ENCODE results near the gene MEF2B. TPM values are rescaled to one million over a fixed set of nuclear protein-coding genes. Genes with fewer than 3 reads are reported as not detected.
"Not testable (repeated sequence)": the region's sequence is repeated elsewhere in the genome, so short reads cannot be mapped to it uniquely, and the experiment has no call there.

MEF2B gene
- total RNA-seq, 1 donor = 0.10 TPM

- no peaks in the 10 kb centered on the region for H3K9me3 ChIP-seq (ENCODE audit: low read depth, low read length)
- peaks cover 6% of the 10 kb centered on the region for H3K4me1 ChIP-seq (ENCODE audit: insufficient read depth, low read length)
- no peak overlapping the region for H3K4me3 ChIP-seq (ENCODE audit: low read length)
- H3K27me3 ChIP-seq (ENCODE audit: insufficient read depth, low read length) = no peaks in the 10 kb centered on the region
Observed at GRCh38 chr19:19107654-19108053, 62.4 kb downstream of the MEF2B start.

- not testable (repeated sequence) for H3K27me3 ChIP-seq (ENCODE audit: insufficient read depth, low read length); H3K4me1 ChIP-seq (ENCODE audit: insufficient read depth, low read length); H3K4me3 ChIP-seq (ENCODE audit: low read length); H3K9me3 ChIP-seq (ENCODE audit: low read depth, low read length)
Observed at GRCh38 chr19:19106938-19107337, 63.1 kb downstream of the MEF2B start.

GRCh38 chr19:19106056-19106551 lies 64.0 kb downstream of the MEF2B start:
- H3K4me1 ChIP-seq (ENCODE audit: insufficient read depth, low read length) = peaks cover 6% of the 10 kb centered on the region
- no peaks in the 10 kb centered on the region for H3K27me3 ChIP-seq (ENCODE audit: insufficient read depth, low read length)
- no peak overlapping the region for H3K4me3 ChIP-seq (ENCODE audit: low read length)
- no peaks in the 10 kb centered on the region for H3K9me3 ChIP-seq (ENCODE audit: low read depth, low read length)

DNA sequence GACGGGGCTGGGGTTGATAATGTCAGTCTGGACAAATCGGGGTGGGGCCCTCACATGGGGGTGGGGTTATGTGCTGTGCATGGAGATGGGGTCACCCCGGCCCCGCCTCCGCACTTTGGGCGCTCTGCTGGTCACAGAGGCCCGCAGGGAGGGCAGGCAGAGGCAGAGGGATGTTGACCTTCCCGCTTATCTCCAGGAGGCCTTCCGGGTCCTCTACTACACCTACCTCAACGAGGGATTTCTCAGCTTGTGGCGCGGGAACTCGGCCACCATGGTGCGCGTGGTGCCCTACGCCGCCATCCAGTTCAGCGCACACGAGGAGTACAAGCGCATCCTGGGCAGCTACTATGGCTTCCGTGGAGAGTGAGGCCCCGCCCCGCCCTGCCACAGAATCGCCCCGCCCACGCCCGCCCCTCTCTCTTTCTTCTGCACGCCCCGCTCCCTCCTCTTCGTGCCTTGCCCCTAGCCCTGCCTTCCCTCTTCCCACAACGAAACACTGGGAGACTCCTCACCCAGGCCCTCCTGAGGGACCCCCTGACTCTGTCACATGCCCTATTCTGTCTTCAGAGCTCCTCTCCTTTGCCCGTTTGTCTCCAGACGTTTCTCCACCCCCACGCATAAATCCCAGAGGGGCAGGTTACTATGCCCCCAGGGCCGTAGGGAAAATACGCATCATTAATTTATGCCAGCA lies 64.6 kb downstream of the MEF2B start:
- peaks cover 4% of the 10 kb centered on the region for H3K4me1 ChIP-seq (ENCODE audit: insufficient read depth, low read length)
- no peaks in the 10 kb centered on the region for H3K9me3 ChIP-seq (ENCODE audit: low read depth, low read length)
- no peaks in the 10 kb centered on the region for H3K27me3 ChIP-seq (ENCODE audit: insufficient read depth, low read length)
- H3K4me3 ChIP-seq (ENCODE audit: low read length) = no peak overlapping the region

GRCh38 chr19:19103167-19103566 lies 66.9 kb downstream of the MEF2B start:
- Histone ChIP-seq H3K27me3 (ENCODE audit: insufficient read depth, low read length) (no peaks in the 10 kb centered on the region), H3K4me3 (ENCODE audit: low read length) (no peak overlapping the region), H3K4me1 (ENCODE audit: insufficient read depth, low read length) (no peaks in the 10 kb centered on the region), H3K9me3 (ENCODE audit: low read depth, low read length) (no peaks in the 10 kb centered on the region)

GRCh38 chr19:19102566-19102965 lies 67.5 kb downstream of the MEF2B start:
- H3K27me3 ChIP-seq (ENCODE audit: insufficient read depth, low read length); H3K9me3 ChIP-seq (ENCODE audit: low read depth, low read length); H3K4me3 ChIP-seq (ENCODE audit: low read length); H3K4me1 ChIP-seq (ENCODE audit: insufficient read depth, low read length): not testable (repeated sequence)

DNA sequence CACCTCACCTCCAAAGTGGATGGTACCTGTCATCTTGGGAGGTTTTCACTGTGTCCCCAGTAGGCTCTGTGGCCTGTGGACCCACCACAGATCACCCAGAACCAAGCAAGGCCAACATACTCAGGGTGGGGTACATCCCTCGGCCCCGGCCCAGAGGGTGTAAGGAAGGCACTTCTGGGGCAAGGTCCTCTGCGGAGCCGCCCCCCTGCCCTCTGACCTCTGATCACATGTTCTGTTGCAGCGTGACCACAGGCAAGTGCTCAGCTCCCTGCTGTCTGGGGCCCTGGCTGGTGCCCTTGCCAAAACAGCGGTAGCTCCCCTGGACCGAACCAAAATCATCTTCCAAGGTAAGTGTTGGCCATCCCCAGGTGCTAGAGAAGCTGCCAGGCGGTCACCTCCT lies 68.5 kb downstream of the MEF2B start:
- Histone ChIP-seq H3K9me3 (ENCODE audit: low read depth, low read length) (no peaks in the 10 kb centered on the region), H3K4me1 (ENCODE audit: insufficient read depth, low read length) (no peaks in the 10 kb centered on the region), H3K4me3 (ENCODE audit: low read length) (no peak overlapping the region), H3K27me3 (ENCODE audit: insufficient read depth, low read length) (no peaks in the 10 kb centered on the region)

- no peak overlapping the region for H3K4me3 ChIP-seq (ENCODE audit: low read length)
- no peaks in the 10 kb centered on the region for H3K9me3 ChIP-seq (ENCODE audit: low read depth, low read length)
- H3K4me1 ChIP-seq (ENCODE audit: insufficient read depth, low read length) = no peaks in the 10 kb centered on the region
- H3K27me3 ChIP-seq (ENCODE audit: insufficient read depth, low read length) = no peaks in the 10 kb centered on the region
Observed at GRCh38 chr19:19098703-19099632, 71.1 kb downstream of the MEF2B start.

DNA sequence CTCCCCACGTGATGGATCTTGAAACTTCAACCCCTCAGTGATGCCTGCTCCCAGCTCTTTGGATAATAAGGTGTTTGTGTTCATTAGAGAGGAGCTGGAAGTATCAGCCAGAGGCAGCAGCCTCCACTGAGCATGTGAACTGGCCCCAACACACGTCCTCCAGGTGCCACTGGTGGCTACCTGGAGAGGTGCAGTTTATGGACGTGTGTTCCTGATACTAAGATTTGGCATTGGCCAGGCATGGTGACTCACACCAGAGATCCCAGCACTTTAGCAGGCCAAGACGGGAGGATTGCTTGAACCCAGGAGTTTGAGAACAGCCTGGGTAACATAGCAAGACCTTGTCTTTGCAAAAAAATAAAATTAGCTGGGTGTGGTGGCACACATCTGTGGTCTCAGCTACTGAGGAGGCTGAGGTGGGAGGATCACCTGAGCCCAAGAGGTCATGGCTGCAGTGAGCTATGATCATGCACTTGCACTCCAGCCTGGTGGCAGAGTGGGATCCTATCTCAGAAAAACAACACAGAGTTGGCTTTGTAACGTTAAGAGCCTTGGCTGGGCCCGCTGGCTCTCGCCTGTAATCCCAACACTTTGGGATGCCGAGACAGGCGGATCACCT lies 71.9 kb downstream of the MEF2B start:
- no peaks in the 10 kb centered on the region for H3K27me3 ChIP-seq (ENCODE audit: insufficient read depth, low read length)

DNA sequence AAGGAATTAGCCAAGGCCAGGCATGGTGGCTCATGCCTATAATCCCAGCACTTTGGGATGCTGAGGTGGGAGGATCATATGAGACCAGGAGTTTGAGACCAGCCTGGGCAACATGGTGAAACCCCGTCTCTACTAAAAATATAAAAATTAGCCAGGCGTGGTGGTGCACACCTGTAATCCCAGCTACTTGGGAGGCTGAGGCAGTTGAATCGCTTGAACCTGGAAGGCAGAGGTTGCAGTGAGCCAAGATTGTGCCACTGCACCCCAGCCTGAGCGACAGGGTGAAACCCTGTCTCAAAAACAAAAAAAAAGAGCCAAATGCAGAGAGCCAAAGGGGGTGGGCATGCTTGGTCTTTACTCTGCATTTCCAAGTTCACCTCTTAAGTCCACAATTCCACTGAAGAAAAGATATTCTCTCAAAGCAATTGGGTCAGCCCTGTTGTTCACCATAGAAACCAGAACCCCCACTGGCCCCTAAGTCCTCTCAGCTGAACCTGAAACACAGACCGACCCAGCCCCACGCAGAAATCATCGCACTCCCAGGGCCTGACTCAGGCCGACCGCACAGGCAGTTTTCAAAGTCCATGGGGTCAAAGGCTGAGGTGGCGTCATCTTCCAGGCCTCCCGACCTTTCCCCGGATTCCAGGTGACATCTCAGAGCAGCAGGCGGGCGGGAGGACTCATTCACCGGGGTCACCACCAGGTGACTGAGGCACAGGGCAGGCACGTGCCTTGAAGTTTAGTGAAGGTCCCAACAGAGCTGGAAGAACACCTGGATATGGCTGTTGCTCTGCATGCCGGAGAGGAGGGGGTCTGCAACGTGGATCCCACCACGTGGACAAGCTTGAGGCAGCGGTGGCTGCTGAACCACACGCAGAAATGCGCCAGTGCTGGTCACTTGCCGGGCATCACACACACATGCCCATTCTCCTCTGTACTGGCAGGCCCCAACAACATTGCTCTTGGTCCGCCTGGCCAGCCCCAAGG lies 73.1 kb downstream of the MEF2B start:
- Histone ChIP-seq H3K4me1 (ENCODE audit: insufficient read depth, low read length) (no peaks in the 10 kb centered on the region), H3K27me3 (ENCODE audit: insufficient read depth, low read length) (no peaks in the 10 kb centered on the region), H3K4me3 (ENCODE audit: low read length) (no peak overlapping the region), H3K9me3 (ENCODE audit: low read depth, low read length) (no peaks in the 10 kb centered on the region)

More for the DNA sequence above, 71.9 kb downstream of the MEF2B start:
- Histone ChIP-seq H3K9me3 (ENCODE audit: low read depth, low read length) (no peaks in the 10 kb centered on the region), H3K4me3 (ENCODE audit: low read length) (no peak overlapping the region), H3K4me1 (ENCODE audit: insufficient read depth, low read length) (no peaks in the 10 kb centered on the region)

DNA sequence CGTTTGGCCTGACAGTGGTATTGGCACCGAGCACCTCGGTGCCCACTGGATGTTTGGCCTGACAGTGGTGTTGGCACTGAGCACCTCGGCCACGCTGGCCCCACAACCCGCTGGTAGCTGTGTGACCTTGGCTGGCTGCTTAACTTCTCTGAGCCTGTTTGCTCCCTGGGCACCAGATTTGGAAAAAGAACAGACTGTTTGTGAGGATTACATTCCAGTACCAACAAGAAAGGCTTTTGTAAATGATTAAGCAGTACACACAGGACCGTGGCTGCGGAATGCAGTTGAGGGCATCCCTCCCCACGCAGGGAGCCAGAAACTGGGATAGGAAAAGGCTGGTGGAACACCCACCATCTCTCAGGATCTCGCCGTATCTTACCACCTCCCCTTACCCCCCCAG lies 74.4 kb downstream of the MEF2B start:
- H3K4me3 ChIP-seq (ENCODE audit: low read length) = no peak overlapping the region

More for the DNA sequence above, 74.4 kb downstream of the MEF2B start:
- H3K9me3 ChIP-seq (ENCODE audit: low read depth, low read length) = no peaks in the 10 kb centered on the region
- H3K4me1 ChIP-seq (ENCODE audit: insufficient read depth, low read length) = no peaks in the 10 kb centered on the region
- no peaks in the 10 kb centered on the region for H3K27me3 ChIP-seq (ENCODE audit: insufficient read depth, low read length)

All from mononuclear cell (primary cell).